K562 (cell line): ENCODE data around the gene GJA1. TPM values are rescaled to one million over a fixed set of nuclear protein-coding genes. Genes with fewer than 3 reads are reported as not detected.

Source experiments
- ATAC-seq: fragments of 200-7000 bp; cut with Tn5 transposase; 3 replicates; pipeline ENCODE4 v1.9.1; 2020; ENCODE audit warnings: moderate library complexity
- BruUV-seq: library from RNA; stranded (reverse); fragments of 400-500 nt; replicated peaks from 2 replicates; lab custom pipeline; 2021; lab: Mats Ljungman, UMichigan
- CTCF ChIA-PET: fragments of 300-600 bp; formaldehyde crosslinking; extraction: SDS; loops from one replicate; lab custom pipeline; 2021; ENCODE audit warnings: low intra/inter-chr PET ratio; lab: Yijun Ruan, JAX
- POLR2A ChIA-PET: fragments of 300-600, 350-650 bp; sonication (Branson Sonifier 250); formaldehyde crosslinking; extraction: SDS; loops from one replicate; lab custom pipeline; 2021; ENCODE audit warnings: antibody characterized with exemption, inconsistent platforms; lab: Yijun Ruan, JAX
- DNase-seq, 4 experiments: peaks; one replicate each; pipeline versions ENCODE4 v3.0.0 to v3.0.0-alpha.2; 2011 to 2018; ENCODE audit warnings: low spot score in 3 of 4, mixed read lengths in 3 of 4; ENCODE audit errors: extremely low read depth in 1 of 4
- FAIRE-seq: peaks from 2 replicates; lab custom pipeline; 2011; peaks lifted over from hg19 to GRCh38; lab: Jason Lieb, UNC
- H2AFZ ChIP-seq: 2 replicates; pipeline ENCODE4 v1.6.0; 2011; ENCODE audit warnings: low read depth, low read length, control low read depth, inconsistent platforms
- H3K27ac ChIP-seq: fragments of 200-600 bp; 3 replicates; pipeline ENCODE4 v1.8.0; 2011; ENCODE audit warnings: low read depth, mild to moderate bottlenecking, control low read depth, inconsistent platforms, low read length, moderate library complexity, mixed read lengths; ENCODE audit errors: extremely low read depth
- H3K27me3 ChIP-seq, 2 experiments: fragments of 300-600 bp in 1 of 2; 2 replicates in 1 of 2; 3 replicates in 1 of 2; pipeline versions ENCODE4 v1.6.0 to v1.8.0; 2011; ENCODE audit warnings: inconsistent platforms in 2 of 2, low read length in 2 of 2, mild to moderate bottlenecking in 1 of 2, mixed read lengths in 1 of 2, moderate library complexity in 1 of 2; ENCODE audit not compliant: control insufficient read depth in 2 of 2, insufficient read depth in 2 of 2
- H3K36me3 ChIP-seq: fragments of 300-600 bp; 3 replicates; pipeline ENCODE4 v1.8.0; 2011; ENCODE audit warnings: mild to moderate bottlenecking, low read length, inconsistent platforms; ENCODE audit not compliant: control insufficient read depth, insufficient read depth
- H3K4me1 ChIP-seq, 2 experiments: fragments of 200-600 bp in 1 of 2; replicated peaks in 1 of 2; 2 replicates in 1 of 2; 3 replicates in 1 of 2; pipeline versions ENCODE4 v1.5.1 to v1.8.0; 2011; ENCODE audit warnings: inconsistent platforms in 2 of 2, low read length in 2 of 2, mild to moderate bottlenecking in 1 of 2, mixed read lengths in 1 of 2, moderate library complexity in 1 of 2; ENCODE audit not compliant: control insufficient read depth in 2 of 2, insufficient read depth in 2 of 2
- H3K4me2 ChIP-seq: 2 replicates; pipeline ENCODE4 v1.6.1; 2011; ENCODE audit warnings: low read length, control low read depth, inconsistent platforms, mixed read lengths; ENCODE audit not compliant: insufficient read depth
- H3K4me3 ChIP-seq: fragments of 200-600 bp; sonication (generic), shearing (Covaris generic); 2 replicates; pipeline ENCODE4 v1.5.1; 2016; ENCODE audit warnings: control low read depth, inconsistent platforms
- H3K79me2 ChIP-seq: fragments of 200-600 bp; 3 replicates; pipeline ENCODE4 v1.8.0; 2011; ENCODE audit warnings: low read length, inconsistent platforms; ENCODE audit not compliant: control insufficient read depth, insufficient read depth
- H3K9ac ChIP-seq, 2 experiments: 2 replicates each; pipeline versions ENCODE4 v1.6.0 to v1.6.1; 2011; ENCODE audit warnings: low read depth in 2 of 2, low read length in 2 of 2, control low read depth in 1 of 2, inconsistent platforms in 1 of 2, mild to moderate bottlenecking in 1 of 2, mixed read lengths in 1 of 2; ENCODE audit not compliant: insufficient read depth in 1 of 2
- H3K9me1 ChIP-seq: one replicate; pipeline ENCODE4 v1.6.0; 2011; ENCODE audit warnings: inconsistent platforms, mild to moderate bottlenecking, low read length, moderate library complexity; ENCODE audit not compliant: control insufficient read depth, insufficient read depth
- H3K9me3 ChIP-seq: replicated peaks from 2 replicates; pipeline ENCODE4 v1.5.1; 2011; ENCODE audit warnings: low read depth, low read length, inconsistent platforms; ENCODE audit not compliant: control insufficient read depth, insufficient read depth
- H4K20me1 ChIP-seq: replicated peaks from 2 replicates; pipeline ENCODE4 v1.6.1; 2011; ENCODE audit warnings: low read length, inconsistent platforms, mixed read lengths; ENCODE audit not compliant: control insufficient read depth, insufficient read depth
- CBFB ChIP-seq: sonication (generic); formaldehyde crosslinking; IDR thresholded peaks from 2 replicates; pipeline ENCODE4 v1.4.0; 2020; ENCODE audit warnings: mild to moderate bottlenecking, missing genetic modification reagents
- MAFG ChIP-seq: fragments of 450-650 bp; conservative IDR thresholded peaks from 2 replicates; pipeline ENCODE4 v1.6.1; 2016; ENCODE audit warnings: missing genetic modification characterization, missing compliant biosample characterization
- MYNN ChIP-seq, 2 experiments: sonication (generic); formaldehyde crosslinking in 1 of 2; IDR thresholded peaks; 2 replicates each; pipeline versions ENCODE4 v1.5.0 to v1.6.1; 2016 to 2020; ENCODE audit warnings: antibody characterized with exemption in 1 of 2, missing genetic modification reagents in 1 of 2
- ZFP30 ChIP-seq: fragments of 250-450 bp; sonication (Bioruptor Pico); IDR thresholded peaks from 2 replicates; pipeline ENCODE4 v1.8.0; 2022; ENCODE audit warnings: moderate library complexity, mild to moderate bottlenecking, inconsistent platforms, borderline replicate concordance
- ZNF311 ChIP-seq: fragments of 250-450 bp; sonication (Bioruptor Pico); IDR thresholded peaks from 2 replicates; pipeline ENCODE4 v1.4.0; 2020; ENCODE audit warnings: mild to moderate bottlenecking, moderate library complexity
- ZNF408 ChIP-seq: fragments of 250-450 bp; sonication (Bioruptor Pico); IDR thresholded peaks from 2 replicates; pipeline ENCODE4 v1.4.0; 2020; ENCODE audit warnings: low read depth, mild to moderate bottlenecking, moderate library complexity
- ZNF695 ChIP-seq: fragments of 450-650 bp; formaldehyde crosslinking; IDR thresholded peaks from 2 replicates; pipeline ENCODE4 v1.4.0; 2020; ENCODE audit warnings: mild to moderate bottlenecking, moderate library complexity
- WGBS: fragments of 100-300 bp; shearing (Covaris generic); methylation state at CpG from one replicate; pipeline ENCODE4 v1.1.6; 2016; ENCODE audit warnings: low coverage, mixed read lengths; ENCODE audit not compliant: insufficient coverage; ENCODE audit errors: missing lambda C conversion rate; 5-methylcytosine and 5-hydroxymethylcytosine counted together
- in situ Hi-C: fragments of 300-500 bp; cut with MboI; formaldehyde crosslinking; loops from 4 replicates; pipeline ENCODE4 v1.15.0; 2018; ENCODE audit warnings: inconsistent platforms, mixed read lengths
- intact Hi-C: fragments of 100-400 bp; cut with micrococcal nuclease; formaldehyde crosslinking; loops from 2 replicates; pipeline ENCODE4 v1.14.2; 2022
- polyA plus RNA-seq, 8 experiments: library from polyadenylated mRNA; depleted of rRNA in 4 of 8; stranded (reverse) in 5 of 8; unstranded in 3 of 8; fragments of >200 nt; fragmentation: Nextera tagmentation in 2 of 8; fragmentation: Illumina TruSeq in 1 of 8; extraction: Ambion mirVana in 2 of 8; extraction: Trizol in 1 of 8; gene quantifications; 2 replicates each; pipeline versions ENCODE4 v1.2.1 to v1.2.3, GENCODE V29; 2011 to 2014; ENCODE audit warnings: inconsistent platforms in 1 of 8, missing spikeins in 1 of 8
- total RNA-seq, 7 experiments: library from RNA; depleted of rRNA in 6 of 7; stranded (reverse); fragments of >200 nt in 6 of 7; fragmentation: Illumina TruSeq in 2 of 7; extraction: Trizol in 2 of 7; gene quantifications; 2 replicates each; pipeline versions ENCODE4 v1.2.1 to v1.2.3, GENCODE V29; 2011 to 2021; ENCODE audit warnings: low replicate concordance in 1 of 7
- TF ChIP-seq, protein P1 (sequence below): fragments of 450-650 bp; IDR thresholded peaks from 2 replicates; pipeline ENCODE4 v1.7.1; 2018; ENCODE audit warnings: mild to moderate bottlenecking, low read depth; ENCODE audit not compliant: partially characterized antibody
- TF ChIP-seq, protein P2 (sequence below): IDR thresholded peaks from 2 replicates; pipeline ENCODE4 v1.6.1; 2012; ENCODE audit warnings: low read depth, low read length, improper control_type of control experiment, borderline replicate concordance

Gene GJA1
- total and polyA plus RNA-seq, 9 of the 15 experiments (the other 6 are each of a cell fraction or from before 2014, with no cell fraction given), result 0.04 to 0.58 (median 0.06) TPM; not detected in 4

DNA sequence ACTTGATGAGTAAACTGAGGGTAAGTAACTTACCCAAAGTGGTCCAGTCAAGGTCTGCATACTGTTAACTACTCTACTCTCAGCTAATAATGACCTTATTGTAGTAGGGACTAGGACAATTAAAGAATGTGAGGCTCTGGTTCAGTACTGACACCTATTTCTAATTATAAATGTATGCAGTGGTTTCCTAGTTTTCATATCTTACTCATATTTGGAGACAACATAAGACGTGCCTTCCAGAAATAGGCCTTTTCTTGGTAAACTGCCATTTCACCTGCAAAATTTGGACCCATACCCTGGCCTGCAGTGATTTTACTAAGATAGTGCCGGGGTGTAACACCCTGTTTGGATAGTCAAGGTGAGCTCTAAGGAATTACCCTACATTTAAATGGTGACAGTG lies 24.7 kb downstream of the GJA1 start:
- Histone ChIP-seq H3K27me3 (no peaks in the 10 kb centered on the region), H3K4me3 (no peak overlapping the region)
- no peak for FAIRE-seq

More for the DNA sequence above, 24.7 kb downstream of the GJA1 start:
- intact Hi-C loops (no loop called here), in situ Hi-C loops (no loop called here)
- Histone ChIP-seq H3K4me2 (no peak overlapping the region), H4K20me1 (no peaks in the 10 kb centered on the region), H3K9me3 (no peaks in the 10 kb centered on the region), H3K79me2 (no peaks in the 10 kb centered on the region), H2AFZ (no peak overlapping the region), H3K36me3 (no peaks in the 10 kb centered on the region), H3K9me1 (no peaks in the 10 kb centered on the region), H3K9ac (no peak overlapping the region), H3K4me1 (no peaks in the 10 kb centered on the region), H3K27ac (no peak overlapping the region)
- no peak for TF ChIP-seq ZNF695
- no peak for TF ChIP-seq MAFG
- TF ChIP-seq ZNF408 (CRISPR knock-in tag), result no peak
- TF ChIP-seq CBFB, result no peak
- no peak for TF ChIP-seq ZNF311
- TF ChIP-seq, protein P1, sequence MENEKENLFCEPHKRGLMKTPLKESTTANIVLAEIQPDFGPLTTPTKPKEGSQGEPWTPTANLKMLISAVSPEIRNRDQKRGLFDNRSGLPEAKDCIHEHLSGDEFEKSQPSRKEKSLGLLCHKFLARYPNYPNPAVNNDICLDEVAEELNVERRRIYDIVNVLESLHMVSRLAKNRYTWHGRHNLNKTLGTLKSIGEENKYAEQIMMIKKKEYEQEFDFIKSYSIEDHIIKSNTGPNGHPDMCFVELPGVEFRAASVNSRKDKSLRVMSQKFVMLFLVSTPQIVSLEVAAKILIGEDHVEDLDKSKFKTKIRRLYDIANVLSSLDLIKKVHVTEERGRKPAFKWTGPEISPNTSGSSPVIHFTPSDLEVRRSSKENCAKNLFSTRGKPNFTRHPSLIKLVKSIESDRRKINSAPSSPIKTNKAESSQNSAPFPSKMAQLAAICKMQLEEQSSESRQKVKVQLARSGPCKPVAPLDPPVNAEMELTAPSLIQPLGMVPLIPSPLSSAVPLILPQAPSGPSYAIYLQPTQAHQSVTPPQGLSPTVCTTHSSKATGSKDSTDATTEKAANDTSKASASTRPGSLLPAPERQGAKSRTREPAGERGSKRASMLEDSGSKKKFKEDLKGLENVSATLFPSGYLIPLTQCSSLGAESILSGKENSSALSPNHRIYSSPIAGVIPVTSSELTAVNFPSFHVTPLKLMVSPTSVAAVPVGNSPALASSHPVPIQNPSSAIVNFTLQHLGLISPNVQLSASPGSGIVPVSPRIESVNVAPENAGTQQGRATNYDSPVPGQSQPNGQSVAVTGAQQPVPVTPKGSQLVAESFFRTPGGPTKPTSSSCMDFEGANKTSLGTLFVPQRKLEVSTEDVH, result no peak
- TF ChIP-seq, protein P2, sequence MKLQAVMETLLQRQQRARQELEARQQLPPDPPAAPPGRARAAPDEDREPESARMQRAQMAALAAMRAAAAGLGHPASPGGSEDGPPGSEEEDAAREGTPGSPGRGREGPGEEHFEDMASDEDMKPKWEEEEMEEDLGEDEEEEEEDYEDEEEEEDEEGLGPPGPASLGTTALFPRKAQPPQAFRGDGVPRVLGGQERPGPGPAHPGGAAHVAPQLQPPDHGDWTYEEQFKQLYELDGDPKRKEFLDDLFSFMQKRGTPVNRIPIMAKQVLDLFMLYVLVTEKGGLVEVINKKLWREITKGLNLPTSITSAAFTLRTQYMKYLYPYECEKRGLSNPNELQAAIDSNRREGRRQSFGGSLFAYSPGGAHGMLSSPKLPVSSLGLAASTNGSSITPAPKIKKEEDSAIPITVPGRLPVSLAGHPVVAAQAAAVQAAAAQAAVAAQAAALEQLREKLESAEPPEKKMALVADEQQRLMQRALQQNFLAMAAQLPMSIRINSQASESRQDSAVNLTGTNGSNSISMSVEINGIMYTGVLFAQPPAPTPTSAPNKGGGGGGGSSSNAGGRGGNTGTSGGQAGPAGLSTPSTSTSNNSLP, result no peak
- TF ChIP-seq MYNN (IDR thresholded peaks at IDR 0.05), result no peak
- TF ChIP-seq MYNN (CRISPR knock-in tag; IDR thresholded peaks at IDR 0.05), result no peak
- no peak for TF ChIP-seq ZFP30 (CRISPR knock-in tag)
- ChIA-PET POLR2A (no interaction called here), CTCF (no interaction called here)
- no TSS peak for BruUV-seq
- no peak for ATAC-seq
- WGBS, result 3% methylated on average over 2 of the region's 2 CpGs
- no peak for DNase-seq
